AML-193 (cell line): ENCODE data around the gene CCDC169.
A peak's percentile ranks its signal among the peaks of the same experiment; 100 is the strongest.
"Not testable (repeated sequence)": the region's sequence is repeated elsewhere in the genome, so short reads cannot be mapped to it uniquely, and the experiment has no call there.

ENCODE experiments used
- DNase-seq, 2 experiments: peaks; one replicate each; lab custom pipeline; 2025; lab: John Stamatoyannopoulos, UW

CCDC169 gene

GRCh38 chr13:36313047-36313969 lies 15.7 kb upstream of the CCDC169 start:
- no peak for DNase-seq

DNA sequence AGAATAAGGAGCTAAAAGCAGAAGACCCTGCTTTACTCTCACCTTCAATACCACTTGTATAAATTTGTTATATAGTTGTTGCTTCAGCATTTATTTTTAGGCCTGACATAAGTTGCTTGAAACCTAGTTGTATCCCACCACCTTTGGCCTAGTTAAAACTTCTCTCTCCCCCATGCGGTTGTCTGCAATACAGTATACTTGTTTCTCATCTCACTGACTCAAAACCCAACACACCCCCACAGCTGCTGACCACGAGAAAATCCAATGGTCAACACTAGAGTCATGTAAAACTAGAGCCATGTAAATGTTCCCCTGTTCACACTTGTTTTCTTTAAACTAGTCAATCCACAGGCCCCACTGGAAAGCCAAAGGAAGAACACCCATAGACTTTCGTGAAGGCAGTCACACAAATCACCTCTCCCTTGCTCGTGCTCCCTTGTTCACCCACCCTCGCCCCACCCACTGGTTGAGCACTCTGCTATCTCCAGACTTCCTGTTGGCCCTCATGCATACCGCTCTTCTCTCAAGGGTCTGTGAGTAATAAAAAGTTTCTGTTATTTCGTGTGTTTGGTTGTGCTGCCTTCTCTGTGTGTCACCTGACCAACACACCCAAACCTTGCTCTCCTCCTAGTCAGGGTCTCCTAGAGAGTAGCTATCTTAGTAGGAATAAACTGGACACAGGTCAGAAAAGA lies 12.9 kb upstream of the CCDC169 start:
- no peak for DNase-seq

DNA sequence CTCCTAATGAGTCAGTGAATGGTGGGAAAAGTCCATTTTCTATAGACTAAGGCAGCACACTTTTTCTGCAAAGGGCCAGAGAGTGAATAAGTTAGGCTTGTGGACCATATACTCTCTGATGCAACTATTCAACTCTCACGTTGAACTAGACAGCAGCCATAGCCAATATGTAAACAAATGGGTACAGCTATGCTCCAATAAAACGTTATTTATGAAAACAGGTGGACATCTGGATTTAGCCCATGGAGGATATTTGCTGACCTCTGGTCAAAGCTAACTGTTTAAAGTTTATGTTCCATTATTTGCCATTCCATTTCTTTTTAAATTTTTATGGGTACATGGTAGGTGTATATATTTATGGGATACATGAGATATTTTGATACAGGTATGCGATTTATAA lies 4.7 kb upstream of the CCDC169 start:
- DNase-seq, result no peak

DNA sequence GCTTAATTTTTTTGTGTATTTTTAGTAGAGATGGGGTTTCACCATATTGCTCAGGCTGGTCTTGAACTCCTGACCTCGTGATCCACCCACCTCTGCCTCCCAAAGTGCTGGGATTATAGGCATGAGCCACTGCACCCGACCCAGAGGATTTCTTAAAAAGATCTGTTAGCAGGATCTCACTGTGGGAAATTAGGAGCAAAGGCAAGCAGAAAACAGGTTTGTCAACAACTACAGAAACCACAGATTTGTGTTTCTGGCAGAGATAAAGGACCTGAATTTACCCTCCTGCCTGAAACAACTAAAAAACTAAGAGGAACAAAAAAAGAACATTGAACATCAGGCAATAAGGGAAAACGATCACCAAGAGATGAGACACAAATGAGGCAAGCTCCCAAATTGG lies 1.9 kb upstream of the CCDC169 start:
- DNase-seq, result not testable (repeated sequence)

DNA sequence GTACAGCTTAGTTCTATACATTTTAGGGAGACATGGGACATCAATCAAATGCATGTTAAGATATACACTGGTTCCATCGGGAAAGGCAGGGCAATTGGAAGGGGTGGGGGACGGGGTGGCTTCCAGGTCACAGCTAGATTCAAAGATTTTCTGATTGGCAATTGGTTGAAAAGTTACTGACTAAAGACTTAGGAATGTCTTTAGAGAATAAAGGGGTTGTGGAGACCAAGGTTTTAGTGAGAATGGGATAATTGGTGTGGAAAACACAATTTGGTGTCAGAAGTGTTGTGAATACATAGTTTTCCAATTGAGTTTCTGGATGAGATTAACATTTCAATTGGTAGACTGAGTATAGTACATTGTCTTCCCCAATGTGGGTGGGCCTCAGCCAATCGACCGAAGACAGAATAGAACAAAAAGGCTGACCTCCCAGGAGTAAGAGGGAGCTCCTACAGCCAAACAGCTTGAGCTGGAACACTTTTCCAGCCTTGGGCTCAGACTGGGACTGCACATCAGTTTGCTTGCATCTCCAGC lies 988 bp upstream of the CCDC169 start:
- DNase-seq, result no peak

DNA sequence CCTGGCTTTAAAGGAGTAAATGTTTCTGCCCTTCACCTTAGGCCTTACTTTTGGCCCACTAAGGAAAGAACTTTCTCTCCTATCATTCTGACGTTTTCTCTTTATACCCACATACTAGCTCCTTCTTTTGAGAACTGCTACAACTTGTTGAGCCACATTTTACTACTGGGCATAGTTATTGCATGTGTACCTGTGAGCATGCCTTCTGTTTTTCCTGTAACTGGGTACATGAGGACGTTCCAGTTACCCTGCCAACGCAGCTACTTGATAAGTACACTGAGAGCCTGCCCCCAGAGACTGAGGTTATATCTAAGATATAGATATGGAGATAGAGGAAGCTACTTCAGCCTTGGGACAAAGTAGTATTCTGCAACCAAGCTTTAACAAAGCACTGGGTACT lies 3.5 kb downstream of the CCDC169 start:
- DNase-seq, result no peak

GRCh38 chr13:36293497-36293896 lies 4.1 kb downstream of the CCDC169 start:
- DNase-seq, result no peak

DNA sequence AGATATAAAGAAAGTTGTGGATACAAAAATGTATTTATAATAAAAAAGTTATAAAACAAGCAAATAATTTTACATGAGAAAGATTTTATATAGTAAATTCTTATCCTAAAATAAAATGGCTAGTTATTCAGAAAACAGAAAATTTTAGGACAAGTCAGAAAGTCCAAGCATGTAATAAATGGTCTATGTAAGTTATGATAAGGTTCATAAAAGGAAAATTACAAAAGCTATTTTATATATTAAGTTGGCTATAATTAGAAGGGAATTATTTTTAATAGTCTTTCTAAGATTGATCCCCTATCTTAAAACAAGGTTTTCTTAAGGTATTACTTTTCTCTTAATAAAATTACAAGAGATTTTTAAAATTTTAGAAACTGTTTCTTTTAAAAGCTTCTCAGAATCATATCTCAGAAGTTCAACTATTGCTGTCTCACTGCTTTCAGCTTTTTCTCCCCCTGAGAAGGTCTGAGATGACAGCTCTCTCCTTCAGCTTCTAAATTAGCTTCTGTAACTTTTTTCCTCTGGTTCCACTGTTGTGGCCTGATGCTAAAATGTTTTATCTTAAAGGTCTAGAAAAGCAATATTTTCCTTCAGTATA lies 8.7 kb downstream of the CCDC169 start:
- DNase-seq, result no peak

DNA sequence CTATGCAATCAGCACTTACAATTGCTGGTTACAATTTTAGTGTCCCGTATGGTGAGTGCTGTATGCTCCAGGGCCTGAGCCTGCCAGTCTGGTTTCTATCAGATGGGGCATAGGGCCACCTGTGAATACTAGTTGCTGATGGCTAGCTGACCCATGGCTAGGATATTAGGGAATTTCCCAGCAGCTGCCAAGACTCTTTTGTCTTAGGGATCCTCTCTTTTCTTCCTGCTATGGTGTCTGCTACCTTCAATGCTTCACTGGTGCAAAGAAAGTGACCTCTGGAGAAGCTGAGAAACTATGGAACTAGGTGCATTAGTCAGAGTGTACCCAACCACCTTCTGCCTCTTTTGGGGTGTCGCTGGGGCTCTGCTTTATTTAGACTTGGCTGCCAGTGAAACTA lies 11.6 kb downstream of the CCDC169 start:
- DNase-seq, result no peak

DNA sequence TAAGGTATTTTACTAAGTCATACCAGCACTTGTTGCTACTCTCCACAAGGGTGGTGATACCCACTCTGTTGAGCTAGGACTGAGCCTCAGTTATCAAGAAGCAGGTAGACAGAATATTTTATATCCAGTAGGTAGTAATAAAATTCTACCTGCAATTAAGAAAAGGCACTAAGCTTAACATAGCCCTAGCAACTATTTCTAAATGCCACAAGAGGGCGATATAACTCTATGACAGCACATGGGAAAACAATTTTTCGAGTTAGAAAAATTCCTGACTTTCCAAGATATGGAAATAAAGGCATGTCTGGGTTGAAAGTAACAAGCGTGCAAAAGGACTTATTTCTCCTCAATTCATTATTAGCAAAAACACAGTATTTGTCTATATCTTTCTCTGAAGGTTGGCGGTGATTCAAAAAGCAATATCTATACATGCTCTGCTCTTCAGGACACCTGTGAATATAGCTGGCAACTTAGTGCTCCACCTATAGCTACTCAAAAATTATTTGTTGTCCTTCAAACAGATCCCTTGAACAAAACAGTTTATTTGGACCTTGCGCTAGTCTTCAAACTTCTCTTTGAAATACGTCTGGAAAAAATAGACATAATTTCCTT lies 14.7 kb downstream of the CCDC169 start:
- DNase-seq, result peak; percentile 40 to 61

DNA sequence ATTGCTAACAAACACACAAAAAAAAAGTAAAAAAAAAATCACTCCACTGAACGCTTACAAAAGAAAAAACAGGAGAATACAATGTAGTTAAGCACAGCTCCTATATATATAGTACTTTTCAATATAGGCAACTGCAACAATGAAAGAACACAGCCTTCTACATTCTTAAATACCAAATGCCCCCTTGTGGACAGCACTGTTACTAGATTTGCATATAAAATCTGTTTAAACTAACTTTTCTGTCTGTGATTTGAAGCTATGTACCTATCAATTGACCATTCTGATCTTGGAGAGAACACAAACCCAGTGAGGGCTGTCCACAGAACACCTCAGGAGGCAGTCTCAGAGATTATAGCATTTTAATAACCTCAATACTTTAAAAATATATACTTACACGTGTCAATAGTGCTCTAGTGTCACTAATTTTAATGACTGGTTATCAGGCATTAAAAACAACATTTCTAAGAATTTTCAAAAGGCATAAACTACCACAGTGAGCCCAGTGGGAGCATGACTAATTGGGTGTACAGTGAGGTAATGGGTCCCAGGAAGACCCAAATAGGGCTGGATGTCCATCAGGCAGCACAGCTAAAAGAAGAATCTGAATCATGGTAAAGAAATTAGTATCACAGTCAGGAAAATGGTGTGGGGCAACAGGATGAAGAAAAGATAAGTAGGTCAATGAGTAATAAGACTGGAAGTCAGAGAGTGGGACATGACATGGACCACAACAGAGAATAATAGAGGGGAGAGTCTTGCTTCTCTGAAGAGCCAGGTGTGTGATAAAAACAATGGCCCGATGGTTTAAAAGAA lies 22.2 kb downstream of the CCDC169 start:
- DNase-seq, result peak; percentile 82 to 83

- no peak for DNase-seq
Measured at GRCh38 chr13:36273431-36273830, 24.2 kb downstream of the CCDC169 start.

GRCh38 chr13:36261976-36262375 lies 35.6 kb downstream of the CCDC169 start:
- no peak for DNase-seq

GRCh38 chr13:36261011-36261410 lies 36.6 kb downstream of the CCDC169 start:
- no peak for DNase-seq

DNA sequence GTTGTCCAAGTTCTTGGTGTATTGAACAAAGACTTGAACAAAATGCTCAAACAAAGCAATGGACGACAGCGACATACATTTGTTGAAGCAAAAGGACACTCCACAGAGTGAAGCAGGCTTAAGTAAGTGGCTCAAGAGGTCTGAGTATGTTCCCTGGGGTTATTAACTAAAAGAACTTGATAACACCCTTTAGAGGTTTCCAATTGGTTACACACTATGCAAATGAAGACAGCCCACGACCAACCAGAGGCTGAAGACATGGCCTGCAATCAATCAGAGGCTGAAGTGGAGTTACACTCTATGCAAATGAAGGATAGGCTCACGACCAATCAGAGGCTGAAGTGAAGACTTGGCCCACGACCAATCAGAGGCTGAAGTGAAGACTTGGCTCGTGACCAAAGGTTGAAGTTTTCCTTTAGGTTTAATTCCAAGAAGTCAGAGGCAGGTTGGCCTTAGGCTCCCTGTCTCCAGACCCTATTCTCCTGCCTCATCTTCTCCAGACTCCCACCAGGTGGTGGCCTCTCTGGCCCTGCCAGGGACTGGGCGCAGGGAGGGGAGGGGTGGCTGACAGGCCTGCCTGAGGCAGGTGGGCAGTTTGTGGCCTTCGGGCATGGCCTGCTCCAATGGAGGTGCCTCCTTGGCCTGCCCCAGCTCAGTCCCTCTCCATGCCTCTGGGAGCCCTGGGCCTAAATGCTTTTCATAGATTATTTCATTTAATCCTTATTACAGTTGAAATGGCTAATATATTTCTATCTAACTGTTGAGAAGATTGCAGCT lies 38.1 kb downstream of the CCDC169 start:
- no peak for DNase-seq

DNA sequence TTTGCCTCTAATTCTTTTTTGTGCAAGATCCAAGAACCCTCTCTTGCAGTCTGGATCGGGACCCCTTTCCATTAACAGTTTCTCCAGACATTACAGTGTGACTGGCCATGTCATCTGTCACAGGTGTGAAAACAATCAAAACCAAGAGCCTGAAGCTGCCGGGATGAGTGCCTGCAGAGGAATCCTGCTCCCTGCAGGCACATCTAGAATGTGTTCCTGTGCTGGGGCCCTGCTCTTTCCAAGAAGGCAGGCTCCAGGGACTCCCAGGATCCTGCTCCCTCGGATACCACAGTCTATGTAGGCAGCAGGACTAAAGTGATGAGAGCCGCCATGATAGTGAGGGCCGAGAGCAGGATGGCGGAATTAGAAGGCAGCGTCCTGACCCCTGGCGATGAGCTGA lies 38.8 kb downstream of the CCDC169 start:
- no peak for DNase-seq

DNA sequence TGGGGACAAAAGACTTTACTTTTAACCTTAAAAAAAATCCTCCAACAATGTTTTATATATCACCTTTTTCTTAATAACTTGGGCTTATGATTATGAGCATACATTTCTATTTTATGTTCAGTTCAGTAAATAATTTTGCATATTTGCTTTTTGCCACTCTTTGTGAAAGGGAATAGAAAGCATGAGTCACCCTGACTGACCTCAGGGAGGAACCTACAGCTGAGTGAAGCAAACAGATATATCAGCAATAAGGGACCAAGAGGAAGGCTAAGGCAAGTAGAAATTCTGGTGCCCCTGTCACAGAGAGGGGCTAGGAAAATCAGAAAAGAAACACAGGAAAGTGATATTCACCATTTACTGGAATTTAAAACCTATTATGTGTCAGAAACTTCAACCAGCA lies 46.1 kb downstream of the CCDC169 start:
- DNase-seq, result no peak

GRCh38 chr13:36251017-36251416 lies 46.6 kb downstream of the CCDC169 start:
- no peak for DNase-seq

GRCh38 chr13:36248700-36249099 lies 48.9 kb downstream of the CCDC169 start:
- no peak for DNase-seq

DNA sequence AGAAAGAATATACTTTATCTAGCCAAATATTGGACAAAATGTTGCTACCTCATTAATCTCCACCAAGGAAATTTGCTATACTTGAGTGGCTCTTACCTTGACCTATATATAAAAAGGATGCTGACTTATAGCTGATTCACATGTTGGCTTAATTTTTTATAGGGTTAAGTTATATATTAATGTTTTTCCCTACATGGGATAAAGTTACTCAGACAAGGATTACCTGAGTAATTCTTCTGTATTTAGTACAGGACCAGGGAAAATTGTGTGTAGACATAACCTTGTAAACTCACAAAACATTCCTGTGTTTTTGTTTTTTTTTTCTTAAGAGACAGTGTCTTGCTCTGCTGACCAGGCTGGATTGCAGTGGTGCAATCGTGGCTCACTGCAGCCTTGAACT lies 52.6 kb downstream of the CCDC169 start:
- no peak for DNase-seq

- DNase-seq, result no peak
Measured at GRCh38 chr13:36244073-36244472, 53.5 kb downstream of the CCDC169 start.
